HCT116 (cell line): Measurements from ENCODE around the gene TMEM126A.

Experiments
- CTCF ChIP-seq, 3 experiments: fragments of 200-600 bp in 1 of 3; sonication (generic) in 1 of 3; IDR thresholded peaks in 2 of 3; conservative IDR thresholded peaks in 1 of 3; 2 replicates each; pipeline ENCODE4 v1.5.1; 2012 to 2017; ENCODE audit warnings: low read depth in 2 of 3, low read length in 2 of 3, antibody characterized with exemption in 1 of 3, borderline replicate concordance in 1 of 3, control low read depth in 1 of 3, mild to moderate bottlenecking in 1 of 3, mixed read lengths in 1 of 3, mixed run types in 1 of 3, moderate library complexity in 1 of 3; ENCODE audit not compliant: insufficient read depth in 1 of 3
- RAD21 ChIP-seq: IDR thresholded peaks from 2 replicates; pipeline ENCODE4 v1.6.1; 2012; ENCODE audit warnings: low read depth, mild to moderate bottlenecking
- SP1 ChIP-seq: IDR thresholded peaks from 2 replicates; pipeline ENCODE4 v1.6.1; 2012; ENCODE audit warnings: low read depth

- TF ChIP-seq SP1: no peak
- no peak for TF ChIP-seq CTCF (IDR thresholded peaks at IDR 0.05 in 2 of 3, conservative IDR thresholded peaks at IDR 0.05 in 1 of 3; ENCODE audit: borderline replicate concordance in 1 of 3, insufficient read depth in 1 of 3, low read depth in 2 of 3, low read length in 2 of 3)
- no peak for TF ChIP-seq RAD21
Measured at GRCh38 chr11:85682330-85683305, 34.9 kb downstream of the TMEM126A start.
